Naive thymus-derived CD4-positive, alpha-beta T cell (primary cell): ENCODE data around the gene CDKL2. TPM values are rescaled to one million over a fixed set of nuclear protein-coding genes. Genes with fewer than 3 reads are reported as not detected.

Experiments used
- ATAC-seq: fragments of 150-1000 bp; cut with Tn5 transposase; 2 replicates; pipeline ENCODE4 v1.10.0; 2021; ENCODE audit warnings: mild to moderate bottlenecking, moderate library complexity
- CTCF ChIA-PET: fragments of 350-600 bp; sonication (Branson Sonifier 250); formaldehyde crosslinking; loops from one replicate; lab custom pipeline; 2021; ENCODE audit warnings: antibody characterized with exemption; lab: Charles Lee
- POLR2A ChIA-PET: fragments of 350-600 bp; sonication (Branson Sonifier 250); formaldehyde crosslinking; loops from one replicate; lab custom pipeline; 2021; ENCODE audit warnings: antibody characterized with exemption, inconsistent platforms; lab: Charles Lee
- DNase-seq, 9 donors: peaks; one replicate each; pipeline versions ENCODE4 v3.0.0 to v3.0.0-alpha.2; 2020 to 2022; ENCODE audit warnings: mixed read lengths in 1 of 9
- H3K27ac ChIP-seq: one replicate; pipeline ENCODE4 v1.7.0; 2013; ENCODE audit warnings: mild to moderate bottlenecking, low read depth, low read length, moderate library complexity
- H3K27me3 ChIP-seq, 2 donors: one replicate each; pipeline ENCODE4 v1.7.0; 2013; ENCODE audit warnings: low read length in 2 of 2, mild to moderate bottlenecking in 2 of 2, moderate library complexity in 2 of 2; ENCODE audit not compliant: control insufficient read depth in 2 of 2, insufficient read depth in 2 of 2
- H3K36me3 ChIP-seq, 3 experiments: 1 replicate in 2 of 3; 2 replicates in 1 of 3; pipeline ENCODE4 v1.7.0; 2013; ENCODE audit warnings: low read length in 3 of 3, mild to moderate bottlenecking in 3 of 3, moderate library complexity in 1 of 3; ENCODE audit not compliant: insufficient read depth in 3 of 3, control insufficient read depth in 2 of 3
- H3K4me1 ChIP-seq, 2 donors: one replicate each; pipeline ENCODE4 v1.7.0; 2013; ENCODE audit warnings: low read length in 2 of 2, mild to moderate bottlenecking in 2 of 2, moderate library complexity in 1 of 2; ENCODE audit not compliant: control insufficient read depth in 2 of 2, insufficient read depth in 2 of 2
- H3K4me3 ChIP-seq: 2 replicates; pipeline ENCODE4 v1.7.0; 2013; ENCODE audit warnings: mild to moderate bottlenecking, low read length
- H3K9me3 ChIP-seq, 3 experiments: 1 replicate in 2 of 3; 2 replicates in 1 of 3; pipeline ENCODE4 v1.7.0; 2013; ENCODE audit warnings: low read length in 3 of 3; ENCODE audit not compliant: control insufficient read depth in 2 of 3
- H3K27ac Mint-ChIP-seq, 9 donors: one replicate each; pipeline ENCODE4 v1.8.0; 2020 to 2022; ENCODE audit warnings: mixed read lengths in 9 of 9, mild to moderate bottlenecking in 8 of 9, moderate library complexity in 5 of 9, inconsistent platforms in 2 of 9
- H3K27me3 Mint-ChIP-seq, 5 donors: one replicate each; pipeline ENCODE4 v1.8.0; 2021 to 2022; ENCODE audit warnings: mixed read lengths in 5 of 5, mild to moderate bottlenecking in 1 of 5
- H3K36me3 Mint-ChIP-seq, 5 donors: one replicate each; pipeline ENCODE4 v1.8.0; 2020 to 2022; ENCODE audit warnings: mixed read lengths in 5 of 5, mild to moderate bottlenecking in 3 of 5, inconsistent platforms in 1 of 5
- H3K4me1 Mint-ChIP-seq, 7 donors: one replicate each; pipeline ENCODE4 v1.8.0; 2020 to 2022; ENCODE audit warnings: mixed read lengths in 7 of 7, mild to moderate bottlenecking in 3 of 7, inconsistent platforms in 1 of 7
- H3K4me3 Mint-ChIP-seq, 10 donors: one replicate each; pipeline ENCODE4 v1.8.0; 2020 to 2022; ENCODE audit warnings: mild to moderate bottlenecking in 10 of 10, mixed read lengths in 10 of 10, moderate library complexity in 6 of 10, inconsistent platforms in 2 of 10
- H3K9me3 Mint-ChIP-seq, 11 donors: one replicate each; pipeline ENCODE4 v1.8.0; 2020 to 2022; ENCODE audit warnings: mixed read lengths in 11 of 11, mild to moderate bottlenecking in 4 of 11, inconsistent platforms in 1 of 11, moderate library complexity in 1 of 11
- intact Hi-C, 2 donors: fragments of 100-400 bp; cut with micrococcal nuclease; formaldehyde crosslinking; loops; one replicate each; pipeline ENCODE4 v1.15.1; 2023
- polyA plus RNA-seq, 2 donors: library from polyadenylated mRNA; unstranded; fragments of 300-500 nt; fragmentation: Illumina TruSeq; gene quantifications; one replicate each; pipeline ENCODE4 v1.2.3, GENCODE V29; 2021
- total RNA-seq, 6 experiments: library from RNA in 5 of 6; stranded (reverse) in 5 of 6; gene quantifications; 1 replicate in 5 of 6; 2 replicates in 1 of 6; pipeline ENCODE4 v1.2.3 and lab custom pipeline; 2021 to 2026

Gene CDKL2
- total and polyA plus RNA-seq, 7 experiments from 2014 or later: 0.18 to 1.2 (median 0.34) TPM

- H3K36me3 Mint-ChIP-seq: no peaks in the 10 kb centered on the region
- CTCF ChIA-PET: no interaction called here
- Histone ChIP-seq H3K36me3 (no peaks in the 10 kb centered on the region), H3K4me3 (no peak overlapping the region), H3K27me3 (no peaks in the 10 kb centered on the region), H3K27ac (no peak overlapping the region), H3K4me1 (no peaks in the 10 kb centered on the region), H3K9me3 (no peaks in the 10 kb centered on the region)
- no peaks in the 10 kb centered on the region for H3K9me3 Mint-ChIP-seq
- intact Hi-C loops: no loop called here
- H3K4me1 Mint-ChIP-seq: peaks cover 0 to 8% (median 0%) of the 10 kb centered on the region in 7 donors
- peak overlapping the region in 1 of 9 donors; percentile 56 for H3K27ac Mint-ChIP-seq
- no peak for DNase-seq
- H3K4me3 Mint-ChIP-seq: no peak overlapping the region
- ATAC-seq: no peak
- POLR2A ChIA-PET: no interaction called here
- H3K27me3 Mint-ChIP-seq: peaks cover 7 to 26% (median 13%) of the 10 kb centered on the region in 5 donors
These were observed 68.5 kb downstream of the CDKL2 start for GRCh38 chr4:75561789-75562188.

- H3K27ac Mint-ChIP-seq: peak overlapping the region in 1 of 9 donors; percentile 9
- ChIA-PET POLR2A (no interaction called here), CTCF (no interaction called here)
- Histone ChIP-seq H3K27me3 (no peaks in the 10 kb centered on the region), H3K27ac (no peak overlapping the region), H3K36me3 (no peaks in the 10 kb centered on the region), H3K4me1 (no peaks in the 10 kb centered on the region), H3K4me3 (no peak overlapping the region), H3K9me3 (no peaks in the 10 kb centered on the region)
- no peaks in the 10 kb centered on the region for H3K9me3 Mint-ChIP-seq
- DNase-seq (no peak), ATAC-seq (no peak)
- H3K36me3 Mint-ChIP-seq: no peaks in the 10 kb centered on the region
- intact Hi-C loops: no loop called here
- H3K4me3 Mint-ChIP-seq: no peak overlapping the region
- peaks cover 0 to 1% (median 0%) of the 10 kb centered on the region in 7 donors for H3K4me1 Mint-ChIP-seq
- H3K27me3 Mint-ChIP-seq: peaks cover 9 to 14% (median 11%) of the 10 kb centered on the region in 5 donors
These were observed 72.6 kb downstream of the CDKL2 start for GRCh38 chr4:75557696-75558095.

GRCh38 chr4:75555294-75556164 lies 74.8 kb downstream of the CDKL2 start, which contains the start of gene ODAPH:
ODAPH (plus strand) TSS chr4:75556066; CDS start chr4:75556083, 17 bp downstream.
- no peak for DNase-seq
- intact Hi-C loops: no loop called here
- no peaks in the 10 kb centered on the region for H3K36me3 ChIP-seq
- H3K4me3 ChIP-seq: no peak within 1 kb of the TSS
- ChIA-PET POLR2A (no interaction called here), CTCF (no interaction called here)
- no peaks in the 10 kb centered on the region for H3K4me1 ChIP-seq
- peak; percentile 61 for ATAC-seq
- Mint-ChIP-seq H3K4me1 (peaks cover 0 to 1% (median 0%) of the 10 kb centered on the region in 7 donors), H3K9me3 (no peaks in the 10 kb centered on the region), H3K27me3 (peaks cover 7 to 14% (median 10%) of the 10 kb centered on the region in 5 donors), H3K4me3 (peak within 1 kb of the TSS in 1 of 10 donors; percentile 15), H3K27ac (peak within 1 kb of the TSS in 1 of 9 donors; percentile 46), H3K36me3 (no peaks in the 10 kb centered on the region)
- no peak within 1 kb of the TSS for H3K27ac ChIP-seq
- H3K9me3 ChIP-seq: no peaks in the 10 kb centered on the region
- H3K27me3 ChIP-seq: no peaks in the 10 kb centered on the region

GRCh38 chr4:75552452-75552851 lies 77.9 kb downstream of the CDKL2 start:
- Mint-ChIP-seq H3K36me3 (no peaks in the 10 kb centered on the region), H3K27ac (no peak overlapping the region), H3K9me3 (no peaks in the 10 kb centered on the region), H3K27me3 (peaks cover 0 to 9% (median under 1%) of the 10 kb centered on the region in 5 donors), H3K4me3 (no peak overlapping the region), H3K4me1 (peaks cover 0 to 4% (median 0%) of the 10 kb centered on the region in 7 donors)
- ATAC-seq: no peak
- intact Hi-C loops: no loop called here
- Histone ChIP-seq H3K27me3 (no peaks in the 10 kb centered on the region), H3K4me1 (no peaks in the 10 kb centered on the region), H3K36me3 (no peaks in the 10 kb centered on the region), H3K9me3 (no peaks in the 10 kb centered on the region), H3K4me3 (no peak overlapping the region), H3K27ac (no peak overlapping the region)
- DNase-seq: no peak
- CTCF ChIA-PET: no interaction called here
- POLR2A ChIA-PET: no interaction called here

GRCh38 chr4:75549019-75549418 lies 81.3 kb downstream of the CDKL2 start:
- intact Hi-C loops: no loop called here
- Mint-ChIP-seq H3K27me3 (no peaks in the 10 kb centered on the region), H3K36me3 (peaks cover 0 to 12% (median 0%) of the 10 kb centered on the region in 5 donors), H3K4me1 (peaks cover 0 to 2% (median 0%) of the 10 kb centered on the region in 7 donors), H3K9me3 (no peaks in the 10 kb centered on the region), H3K27ac (peak overlapping the region in 1 of 9 donors; percentile 53), H3K4me3 (no peak overlapping the region)
- no peak for ATAC-seq
- CTCF ChIA-PET: no interaction called here
- Histone ChIP-seq H3K4me1 (no peaks in the 10 kb centered on the region), H3K36me3 (peaks cover 0 to 7% (median 0%) of the 10 kb centered on the region in 3 experiments), H3K27me3 (no peaks in the 10 kb centered on the region), H3K27ac (no peak overlapping the region), H3K9me3 (no peaks in the 10 kb centered on the region), H3K4me3 (no peak overlapping the region)
- POLR2A ChIA-PET: no interaction called here
- no peak for DNase-seq

- Mint-ChIP-seq H3K36me3 (peaks cover 0 to 18% (median 7%) of the 10 kb centered on the region in 5 donors), H3K9me3 (no peaks in the 10 kb centered on the region), H3K27ac (no peak overlapping the region), H3K27me3 (no peaks in the 10 kb centered on the region), H3K4me1 (peaks cover 0 to 2% (median 0%) of the 10 kb centered on the region in 7 donors), H3K4me3 (no peak overlapping the region)
- ATAC-seq (no peak), DNase-seq (no peak)
- Histone ChIP-seq H3K4me3 (no peak overlapping the region), H3K36me3 (peaks cover 0 to 7% (median 0%) of the 10 kb centered on the region in 3 experiments), H3K27me3 (no peaks in the 10 kb centered on the region), H3K4me1 (no peaks in the 10 kb centered on the region), H3K27ac (no peak overlapping the region), H3K9me3 (no peaks in the 10 kb centered on the region)
- POLR2A ChIA-PET: no interaction called here
- CTCF ChIA-PET: interaction anchor here (0.6 kb wide), 1 partner anchor 1300 kb away, joined by 3 read pairs; no protein-coding TSS in a partner anchor
- intact Hi-C loops: no loop called here
These were observed 82.5 kb downstream of the CDKL2 start for GRCh38 chr4:75547647-75548387.
